ENCODE results near the gene ZNF439. TPM values are rescaled to one million over a fixed set of nuclear protein-coding genes. Genes with fewer than 3 reads are reported as not detected.
"Not testable (repeated sequence)": the region's sequence is repeated elsewhere in the genome, so short reads cannot be mapped to it uniquely, and the experiment has no call there.

ZNF439 gene
- 0.27 and 0.40 TPM in 2 replicates for total RNA-seq (2014; rRNA removed; shearing (Covaris generic))
- 0.08 and 0.20 TPM in 2 replicates for polyA plus RNA-seq (2015; cell fraction: cytosol; rRNA removed)
- polyA plus RNA-seq (2015; cell fraction: nucleus; rRNA removed), result 0.99 and 1.4 TPM in 2 replicates

DNA sequence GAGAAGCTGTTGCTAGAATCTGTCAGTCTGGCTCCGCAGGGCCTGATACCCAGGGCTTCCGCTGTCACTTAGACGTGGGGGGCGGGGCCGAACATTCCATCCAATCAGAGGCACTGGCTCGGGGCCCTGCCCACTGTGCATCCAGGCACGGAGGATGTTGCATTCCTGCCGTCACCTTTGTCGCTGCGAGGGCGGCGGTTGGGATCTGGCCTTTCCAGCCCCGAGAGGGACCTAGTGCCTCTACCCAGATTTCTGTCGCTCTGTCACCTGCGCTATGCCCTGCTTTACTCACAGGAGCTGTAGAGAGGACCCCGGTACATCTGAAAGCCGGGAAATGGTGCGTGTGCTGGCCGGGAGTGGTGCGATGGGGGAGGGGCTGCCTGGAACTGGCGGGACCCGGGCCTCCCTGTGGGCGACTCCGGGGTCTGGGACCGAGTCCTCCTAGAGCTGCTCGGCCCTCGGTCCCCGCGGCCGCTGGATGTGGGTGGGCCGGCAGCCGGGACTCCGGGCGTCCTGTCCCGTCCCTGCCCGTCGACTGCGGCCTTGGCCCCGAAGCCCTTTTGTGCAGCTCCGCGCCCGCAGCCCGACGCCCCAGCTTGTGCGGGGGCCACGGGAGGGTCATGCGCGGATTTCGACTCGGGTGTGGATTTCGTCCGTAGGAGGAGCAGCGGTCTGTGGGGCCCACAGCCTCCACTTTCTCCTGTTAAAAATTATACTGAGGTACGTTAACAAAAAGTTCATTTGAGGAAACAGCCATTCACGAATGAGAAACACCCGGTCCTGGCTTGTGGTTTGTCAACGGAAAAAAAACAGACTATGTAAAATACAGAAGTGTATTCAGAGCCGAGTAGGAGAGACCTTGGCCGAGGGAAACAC is at the start of gene ZNF439:
Gene ZNF439 (plus strand): TSS at position 133 of the 876 bp plus-strand sequence. CDS start 142 bp downstream, at position 275.
- DNase-seq (ENCODE audit: low read depth, low spot score), result no peak
- in situ Hi-C loops (cut with HindIII; ENCODE audit: low pct_unique_long_range_greater_than_20kb, low sequenced_read_pairs), result no loop called here

GRCh38 chr19:11806354-11807098 is 42.0 kb upstream of the ZNF439 start:
- DNase-seq (ENCODE audit: low read depth, low spot score), result no peak
- in situ Hi-C loops (cut with HindIII; ENCODE audit: low pct_unique_long_range_greater_than_20kb, low sequenced_read_pairs), result no loop called here

DNA sequence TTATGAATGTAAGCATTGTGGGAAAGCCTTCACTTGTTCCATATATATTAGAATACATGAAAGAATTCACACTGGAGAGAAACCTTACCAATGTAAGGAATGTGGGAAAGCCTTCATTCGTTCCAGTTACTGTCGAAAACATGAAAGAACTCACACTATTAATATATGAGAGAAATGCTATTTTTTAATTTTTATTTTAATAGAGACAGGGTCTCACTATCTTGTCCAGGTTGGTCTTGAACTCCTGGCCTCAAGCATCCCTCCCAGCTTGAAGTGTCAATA is 41.5 kb upstream of the ZNF439 start:
- DNase-seq (ENCODE audit: low read depth, low spot score), result no peak
- in situ Hi-C loops (cut with HindIII; ENCODE audit: low pct_unique_long_range_greater_than_20kb, low sequenced_read_pairs), result no loop called here

GRCh38 chr19:11813703-11814028 is 34.9 kb upstream of the ZNF439 start:
- no peak for DNase-seq (ENCODE audit: low read depth, low spot score)
- in situ Hi-C loops (cut with HindIII; ENCODE audit: low pct_unique_long_range_greater_than_20kb, low sequenced_read_pairs), result no loop called here

DNA sequence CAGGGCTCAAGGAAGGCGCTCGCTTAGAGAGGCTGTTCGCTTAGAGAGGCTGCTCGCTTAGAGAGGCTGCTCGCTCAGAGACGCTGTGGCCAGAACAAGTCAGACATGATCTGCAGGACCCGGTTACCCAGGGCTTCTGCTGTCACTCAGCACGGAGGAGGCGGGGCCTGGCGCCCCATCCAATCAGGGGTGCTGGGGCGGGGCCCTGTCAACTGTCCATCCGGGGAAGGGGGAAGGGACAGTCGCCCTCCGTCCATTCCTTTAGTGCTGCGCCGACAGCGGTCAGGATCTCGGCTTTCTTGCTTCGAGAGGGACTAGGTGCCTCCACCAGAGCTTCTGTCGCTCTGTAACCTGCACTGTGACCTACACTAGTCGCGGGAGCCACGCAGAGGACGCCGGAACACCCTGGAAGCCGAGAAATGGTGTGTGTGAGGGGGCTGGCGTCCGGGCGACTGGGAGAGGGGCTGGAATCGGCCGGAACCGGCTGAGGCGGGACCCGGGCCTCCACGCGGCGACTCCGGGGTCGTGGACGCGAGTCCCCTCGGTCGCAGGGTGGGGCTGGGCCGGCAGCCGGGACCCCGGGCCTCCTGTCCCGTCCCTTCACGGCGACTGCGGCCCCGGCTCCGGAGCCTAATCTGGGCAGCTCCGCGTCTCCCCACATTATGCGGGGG is 34.4 kb upstream of the ZNF439 start, which contains the start of gene ZNF440:
Gene ZNF440 (plus strand): TSS at position 245 of the 671 bp plus-strand sequence. CDS start 175 bp downstream, at position 420.
- peak; percentile 91 for DNase-seq (ENCODE audit: low read depth, low spot score)
- in situ Hi-C loops (cut with HindIII; ENCODE audit: low pct_unique_long_range_greater_than_20kb, low sequenced_read_pairs), result no loop called here

DNA sequence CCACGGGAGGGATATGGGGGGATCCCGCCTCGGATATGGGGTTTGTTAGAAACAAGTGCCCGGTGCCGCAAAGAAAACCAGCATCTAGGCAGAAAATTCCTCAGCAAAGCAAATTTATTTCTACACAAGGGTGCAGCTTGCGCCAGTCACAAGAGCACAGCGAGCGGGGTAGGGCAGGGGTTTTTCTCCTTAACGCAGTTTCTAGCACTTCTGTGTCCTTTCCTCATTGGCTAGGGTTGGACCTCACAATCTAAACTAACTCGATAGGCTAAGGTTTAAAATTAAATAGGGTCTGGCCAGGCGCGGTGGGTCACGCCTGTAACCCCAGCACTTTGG is 33.9 kb upstream of the ZNF439 start:
- in situ Hi-C loops (cut with HindIII; ENCODE audit: low pct_unique_long_range_greater_than_20kb, low sequenced_read_pairs), result no loop called here
- DNase-seq (ENCODE audit: low read depth, low spot score), result no peak

DNA sequence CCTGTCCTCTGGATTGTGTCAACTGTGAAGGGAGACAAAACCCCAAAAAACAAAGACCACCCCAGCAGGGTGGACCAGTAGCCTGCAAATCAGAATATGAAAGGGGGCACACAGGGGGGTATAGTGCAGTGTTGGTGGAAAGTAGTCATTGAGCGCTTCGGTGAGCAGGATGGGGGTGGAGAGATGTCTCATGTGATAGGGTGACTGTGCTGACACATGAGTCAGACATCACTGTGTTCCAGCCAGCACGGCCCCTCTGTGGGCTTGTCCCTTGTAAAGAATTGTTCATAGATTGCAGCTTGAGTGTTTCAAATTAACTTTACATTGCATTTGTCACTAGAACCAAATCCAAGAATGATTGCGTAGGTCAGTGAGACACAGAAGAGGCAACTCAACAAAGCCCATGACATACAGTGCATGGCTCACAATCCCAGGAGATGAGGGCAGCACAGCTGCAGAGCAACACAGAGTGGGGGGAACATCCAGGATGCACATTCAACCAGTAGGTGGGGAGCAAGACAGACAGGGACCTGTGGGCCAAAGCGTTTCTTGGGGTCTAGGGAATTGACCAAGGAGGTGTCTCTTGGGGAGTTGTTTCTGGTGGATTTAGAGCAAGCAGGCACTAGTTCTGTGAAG is 26.9 kb upstream of the ZNF439 start:
- DNase-seq (ENCODE audit: low read depth, low spot score), result no peak
- in situ Hi-C loops (cut with HindIII; ENCODE audit: low pct_unique_long_range_greater_than_20kb, low sequenced_read_pairs), result no loop called here

DNA sequence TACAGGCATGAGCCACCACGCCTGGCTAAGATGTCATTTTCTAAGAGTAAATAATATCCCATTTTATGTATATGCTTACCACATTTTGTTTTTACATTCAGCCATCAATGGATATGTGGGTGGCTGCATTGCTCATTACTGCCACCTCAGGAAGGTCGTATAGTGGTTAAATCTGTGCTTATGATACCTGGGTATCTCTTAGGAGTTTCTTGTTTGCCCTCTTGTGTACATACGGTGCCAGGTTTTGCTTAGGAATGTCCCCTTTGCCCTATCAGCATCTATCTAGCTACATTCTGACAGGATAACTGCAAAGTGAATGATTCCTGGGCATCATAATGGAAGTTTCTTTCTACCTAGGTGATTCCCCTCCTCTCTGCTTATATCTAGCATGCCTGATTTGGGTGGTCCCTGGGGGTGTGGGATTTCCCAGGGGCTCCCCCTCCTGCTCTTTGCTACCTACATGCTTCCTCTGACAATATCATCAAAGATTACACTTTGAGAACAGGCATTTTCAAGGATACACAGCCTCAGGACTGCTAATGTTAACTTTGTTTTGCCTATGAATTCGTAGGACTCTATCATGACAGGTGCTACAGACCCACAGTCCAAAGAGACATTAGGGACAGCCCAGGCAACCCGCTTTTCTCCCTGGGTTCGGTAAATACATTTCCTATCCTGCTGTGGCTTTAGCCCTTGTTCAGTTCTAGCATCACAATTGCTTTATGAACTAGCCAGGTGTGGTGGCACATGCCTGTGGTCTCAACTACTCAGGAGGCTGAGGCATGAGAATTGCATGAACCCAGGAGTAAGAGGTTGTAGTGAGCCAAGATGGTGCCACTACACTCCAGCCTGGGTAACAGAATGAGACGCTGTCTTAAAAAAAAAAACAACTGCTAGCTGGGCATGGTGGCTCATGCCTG is 19.3 kb upstream of the ZNF439 start:
- in situ Hi-C loops (cut with HindIII; ENCODE audit: low pct_unique_long_range_greater_than_20kb, low sequenced_read_pairs); DNase-seq (ENCODE audit: low read depth, low spot score): not testable (repeated sequence)

DNA sequence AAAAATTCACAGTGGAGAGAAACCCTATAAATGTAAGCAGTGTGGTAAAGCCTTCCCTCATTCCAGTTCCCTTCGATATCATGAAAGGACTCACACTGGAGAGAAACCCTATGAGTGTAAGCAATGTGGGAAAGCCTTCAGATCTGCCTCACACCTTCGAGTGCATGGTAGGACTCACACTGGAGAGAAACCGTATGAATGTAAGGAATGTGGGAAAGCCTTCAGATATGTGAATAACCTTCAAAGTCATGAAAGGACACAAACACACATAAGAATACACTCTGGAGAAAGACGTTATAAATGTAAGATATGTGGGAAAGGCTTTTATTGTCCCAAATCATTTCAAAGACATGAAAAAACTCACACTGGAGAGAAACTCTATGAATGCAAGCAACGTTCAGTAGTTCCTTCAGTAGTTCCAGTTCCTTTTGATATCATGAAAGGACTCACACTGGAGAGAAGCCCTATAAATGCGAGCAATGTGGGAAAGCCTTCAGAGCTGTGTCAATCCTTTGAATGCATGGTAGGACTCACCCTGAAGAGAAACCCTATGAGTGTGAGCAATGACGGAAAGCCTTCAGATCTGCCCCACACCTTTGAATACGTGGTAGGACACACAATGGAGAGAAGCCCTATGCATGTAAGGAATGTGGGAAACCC is 16.1 kb upstream of the ZNF439 start:
- no peak for DNase-seq (ENCODE audit: low read depth, low spot score)

GRCh38 chr19:11833541-11833940 is 15.0 kb upstream of the ZNF439 start:
- DNase-seq (ENCODE audit: low read depth, low spot score), result no peak
- in situ Hi-C loops (cut with HindIII; ENCODE audit: low pct_unique_long_range_greater_than_20kb, low sequenced_read_pairs), result no loop called here

More for the DNA sequence above, 16.1 kb upstream of the ZNF439 start:
- in situ Hi-C loops (cut with HindIII; ENCODE audit: low pct_unique_long_range_greater_than_20kb, low sequenced_read_pairs), result no loop called here

- in situ Hi-C loops (cut with HindIII; ENCODE audit: low pct_unique_long_range_greater_than_20kb, low sequenced_read_pairs), result not testable (repeated sequence)
Observed at GRCh38 chr19:11835626-11836066, 12.9 kb upstream of the ZNF439 start.

GRCh38 chr19:11843722-11844121 is 4.8 kb upstream of the ZNF439 start:
- DNase-seq (ENCODE audit: low read depth, low spot score), result peak; percentile 95
- in situ Hi-C loops (cut with HindIII; ENCODE audit: low pct_unique_long_range_greater_than_20kb, low sequenced_read_pairs), result no loop called here

More at GRCh38 chr19:11835626-11836066, 12.9 kb upstream of the ZNF439 start:
- DNase-seq (ENCODE audit: low read depth, low spot score), result not testable (repeated sequence)

DNA sequence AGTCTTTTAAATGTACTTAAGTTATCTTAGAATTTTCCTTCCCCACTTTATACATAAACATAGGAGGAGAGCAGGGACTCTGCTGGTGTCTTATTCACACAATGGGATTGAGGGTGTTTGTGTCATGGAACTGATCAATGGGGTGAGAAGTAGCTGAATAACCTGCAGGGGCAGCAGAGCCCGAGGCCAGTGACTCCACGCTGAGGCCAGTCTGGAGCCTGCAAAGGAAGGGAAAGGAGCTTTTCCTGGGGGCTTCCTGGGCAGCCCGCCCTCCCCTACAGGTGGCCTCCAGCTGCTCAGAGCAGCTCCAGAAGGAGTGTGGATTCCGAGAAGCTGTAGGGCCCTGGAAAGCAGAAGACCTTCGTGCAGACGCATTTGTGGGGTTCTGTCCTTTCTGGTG is 911 bp upstream of the ZNF439 start:
- DNase-seq (ENCODE audit: low read depth, low spot score); in situ Hi-C loops (cut with HindIII; ENCODE audit: low pct_unique_long_range_greater_than_20kb, low sequenced_read_pairs): not testable (repeated sequence)

GRCh38 chr19:11848200-11848593 is 329 bp upstream of the ZNF439 start:
- no peak for DNase-seq (ENCODE audit: low read depth, low spot score)
- in situ Hi-C loops (cut with HindIII; ENCODE audit: low pct_unique_long_range_greater_than_20kb, low sequenced_read_pairs), result no loop called here

DNA sequence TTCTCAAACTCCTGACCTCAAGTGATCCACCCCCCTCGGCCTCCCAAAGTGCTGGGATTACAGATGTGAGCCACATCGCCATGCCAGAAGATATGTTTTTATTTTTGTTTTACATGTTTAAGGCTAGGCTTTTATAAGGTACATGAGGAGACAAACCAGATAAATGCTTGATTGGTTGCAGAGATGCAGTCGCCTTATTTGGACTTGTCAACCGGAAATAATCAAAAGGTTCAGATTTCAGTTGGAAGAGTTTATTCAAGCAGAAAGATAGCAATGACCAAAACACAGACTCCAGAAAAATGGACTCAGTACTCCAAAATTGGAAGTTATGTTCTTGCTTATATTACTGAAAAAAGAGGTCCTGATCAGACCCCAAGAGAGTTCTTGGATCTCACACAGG is 1.8 kb downstream of the ZNF439 start:
- DNase-seq (ENCODE audit: low read depth, low spot score); in situ Hi-C loops (cut with HindIII; ENCODE audit: low pct_unique_long_range_greater_than_20kb, low sequenced_read_pairs): not testable (repeated sequence)

- DNase-seq (ENCODE audit: low read depth, low spot score), result no peak
- in situ Hi-C loops (cut with HindIII; ENCODE audit: low pct_unique_long_range_greater_than_20kb, low sequenced_read_pairs), result no loop called here
Observed at GRCh38 chr19:11853358-11853757, 4.8 kb downstream of the ZNF439 start.
